Stimulated activated CD8-positive, alpha-beta memory T cell treated with anti-CD3 and anti-CD28 coated beads, Interleukin-7, amount 100 ng/mL, for 24 hours (primary cell): ENCODE results near the gene RRAGA.
"Not testable (repeated sequence)": the region's sequence is repeated elsewhere in the genome, so short reads cannot be mapped to it uniquely, and the experiment has no call there.

Experiments
- DNase-seq: peaks from one replicate; pipeline ENCODE4 v3.0.0-alpha.2; 2020; ENCODE audit warnings: low read depth

RRAGA gene

GRCh38 chr9:19085295-19085694 is 36.1 kb downstream of the RRAGA start:
- no peak for DNase-seq

GRCh38 chr9:19087106-19088000 is 38.1 kb downstream of the RRAGA start:
- no peak for DNase-seq

GRCh38 chr9:19097431-19097830 is 48.2 kb downstream of the RRAGA start:
- DNase-seq = not testable (repeated sequence)
